Peyer's patch (tissue), 4 donors: ENCODE measurements around the gene TMED6.

Experiments
- POLR2A ChIP-seq, 2 donors: fragments of 450-650 bp; IDR thresholded peaks; one replicate each; pipeline ENCODE4 v1.5.1; 2017; ENCODE audit warnings: antibody characterized with exemption in 2 of 2, mild to moderate bottlenecking in 2 of 2, moderate library complexity in 2 of 2
- TF ChIP-seq, protein P1 (sequence below), 6 experiments: fragments of 450-650 bp in 4 of 6; fragments of 200-600 bp in 2 of 6; sonication (generic) in 1 of 6; IDR thresholded peaks; one replicate each; pipeline ENCODE4 v1.5.1; 2017 to 2019; ENCODE audit warnings: antibody characterized with exemption in 6 of 6, mild to moderate bottlenecking in 3 of 6, moderate library complexity in 1 of 6

DNA sequence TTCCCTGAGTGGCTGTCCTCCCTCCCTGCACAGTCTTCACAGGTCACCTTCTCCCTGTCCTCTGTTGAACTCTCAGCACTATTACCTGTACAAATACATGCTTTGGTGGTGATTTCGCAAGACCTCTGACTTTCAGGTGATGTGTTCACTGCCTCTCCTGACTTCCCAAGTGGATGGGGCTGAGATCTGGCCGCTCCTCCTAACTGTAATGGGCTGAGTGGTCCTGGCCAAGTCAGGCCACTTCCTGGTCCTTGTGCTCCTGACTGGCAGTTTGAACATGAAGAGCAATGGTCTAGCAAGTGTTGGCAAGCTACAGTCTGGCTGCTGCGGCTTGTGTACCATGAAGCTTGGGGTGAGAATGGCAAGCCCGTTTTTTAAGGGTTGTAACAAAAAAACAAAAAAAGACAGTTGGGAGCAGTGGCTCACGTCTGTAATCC is 11.7 kb upstream of the TMED6 start:
- no peak for TF ChIP-seq POLR2A (IDR thresholded peaks at IDR 0.05)
- TF ChIP-seq, protein P1, sequence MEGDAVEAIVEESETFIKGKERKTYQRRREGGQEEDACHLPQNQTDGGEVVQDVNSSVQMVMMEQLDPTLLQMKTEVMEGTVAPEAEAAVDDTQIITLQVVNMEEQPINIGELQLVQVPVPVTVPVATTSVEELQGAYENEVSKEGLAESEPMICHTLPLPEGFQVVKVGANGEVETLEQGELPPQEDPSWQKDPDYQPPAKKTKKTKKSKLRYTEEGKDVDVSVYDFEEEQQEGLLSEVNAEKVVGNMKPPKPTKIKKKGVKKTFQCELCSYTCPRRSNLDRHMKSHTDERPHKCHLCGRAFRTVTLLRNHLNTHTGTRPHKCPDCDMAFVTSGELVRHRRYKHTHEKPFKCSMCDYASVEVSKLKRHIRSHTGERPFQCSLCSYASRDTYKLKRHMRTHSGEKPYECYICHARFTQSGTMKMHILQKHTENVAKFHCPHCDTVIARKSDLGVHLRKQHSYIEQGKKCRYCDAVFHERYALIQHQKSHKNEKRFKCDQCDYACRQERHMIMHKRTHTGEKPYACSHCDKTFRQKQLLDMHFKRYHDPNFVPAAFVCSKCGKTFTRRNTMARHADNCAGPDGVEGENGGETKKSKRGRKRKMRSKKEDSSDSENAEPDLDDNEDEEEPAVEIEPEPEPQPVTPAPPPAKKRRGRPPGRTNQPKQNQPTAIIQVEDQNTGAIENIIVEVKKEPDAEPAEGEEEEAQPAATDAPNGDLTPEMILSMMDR (IDR thresholded peaks at IDR 0.05) = no peak
